WI38 (cell line): ENCODE measurements around the gene HOXC6.

Experiments
- H3K4me3 ChIP-seq: 2 replicates; pipeline ENCODE4 v1.5.1; 2011; ENCODE audit warnings: low read depth, mild to moderate bottlenecking, control low read depth, low read length
- CTCF ChIP-seq: IDR thresholded peaks from 2 replicates; pipeline ENCODE4 v1.5.1; 2012; ENCODE audit warnings: low read depth, mild to moderate bottlenecking, control low read depth, low read length

HOXC6 gene

GRCh38 chr12:54010053-54010971 lies 17.9 kb upstream of the HOXC6 start:
- TF ChIP-seq CTCF = no peak
- no peak overlapping the region for H3K4me3 ChIP-seq

- no peak overlapping the region for H3K4me3 ChIP-seq
These were observed 17.1 kb upstream of the HOXC6 start for GRCh38 chr12:54010972-54011664.

GRCh38 chr12:54011665-54012532 lies 16.3 kb upstream of the HOXC6 start:
- H3K4me3 ChIP-seq = no peak overlapping the region
- no peak for TF ChIP-seq CTCF

More at GRCh38 chr12:54010972-54011664, 17.1 kb upstream of the HOXC6 start:
- TF ChIP-seq CTCF = no peak

- no peak for TF ChIP-seq CTCF
- H3K4me3 ChIP-seq = no peak overlapping the region
These were observed 15.4 kb upstream of the HOXC6 start for GRCh38 chr12:54012631-54013409.

GRCh38 chr12:54014377-54015017 lies 13.7 kb upstream of the HOXC6 start:
- no peak for TF ChIP-seq CTCF
- H3K4me3 ChIP-seq = no peak overlapping the region

GRCh38 chr12:54015018-54015931 lies 13.0 kb upstream of the HOXC6 start:
- no peak overlapping the region for H3K4me3 ChIP-seq
- TF ChIP-seq CTCF = no peak
